HL-60 (cell line): ENCODE measurements around the gene PIK3R4.

Experiments
- DNase-seq, 2 experiments: peaks; one replicate each; pipeline ENCODE4 v3.0.0-alpha.2; 2010 to 2020; ENCODE audit warnings: low read depth in 1 of 2, low spot score in 1 of 2
- H3K27ac ChIP-seq: fragments of 250-450 bp; sonication (Bioruptor Pico); replicated peaks from 2 replicates; pipeline ENCODE4 v1.5.1; 2020; ENCODE audit warnings: mild to moderate bottlenecking, moderate library complexity
- H3K27me3 ChIP-seq: fragments of 250-450 bp; sonication (Bioruptor Pico); 2 replicates; pipeline ENCODE4 v1.5.1; 2021; ENCODE audit warnings: mild to moderate bottlenecking, moderate library complexity; ENCODE audit not compliant: insufficient read depth, poor library complexity, severe bottlenecking
- H3K4me3 ChIP-seq: replicated peaks from 2 replicates; pipeline ENCODE4 v1.5.1; 2011; ENCODE audit warnings: mild to moderate bottlenecking, control low read depth, low read length; ENCODE audit not compliant: insufficient read depth
- CTCF ChIP-seq: IDR thresholded peaks from one replicate; pipeline ENCODE4 v1.5.1; 2011; ENCODE audit warnings: low read length, control low read depth, inconsistent platforms; ENCODE audit not compliant: insufficient read depth
- GABPA ChIP-seq: IDR thresholded peaks from 2 replicates; pipeline ENCODE4 v1.6.1; 2012; ENCODE audit warnings: low read depth
- POLR2AphosphoS5 ChIP-seq: IDR thresholded peaks from 2 replicates; pipeline ENCODE4 v1.6.1; 2012; ENCODE audit warnings: low read depth
- REST ChIP-seq: IDR thresholded peaks from 2 replicates; pipeline ENCODE4 v1.6.1; 2012; ENCODE audit warnings: low read depth; ENCODE audit not compliant: insufficient replicate concordance
- SPI1 ChIP-seq: IDR thresholded peaks from 2 replicates; pipeline ENCODE4 v1.6.1; 2012; ENCODE audit warnings: low read depth, mild to moderate bottlenecking, borderline replicate concordance

The PIK3R4 gene

DNA sequence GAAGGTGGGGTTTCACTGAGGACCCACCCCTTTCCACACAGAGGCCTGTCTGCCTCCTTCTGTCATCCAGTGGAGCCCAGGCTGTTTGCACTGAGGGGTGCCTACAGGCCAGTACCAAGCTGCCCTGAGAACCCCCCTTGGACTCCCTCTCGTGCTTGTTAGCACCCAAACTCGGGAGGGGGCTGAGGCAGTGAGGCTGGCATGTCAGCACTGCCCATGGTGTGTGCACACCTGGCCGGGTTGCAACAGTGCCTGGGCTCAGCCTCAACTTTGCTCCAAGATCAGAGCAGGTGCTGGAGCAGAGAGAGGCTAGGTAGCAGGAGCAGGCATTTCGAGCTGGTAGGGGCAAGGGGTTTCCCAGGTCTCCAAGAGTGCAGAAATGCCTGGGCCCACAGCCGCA lies 90.0 kb downstream of the PIK3R4 start:
- TF ChIP-seq POLR2AphosphoS5 (no peak), CTCF (no peak), SPI1 (no peak), GABPA (no peak), REST (no peak)
- no peaks in the 10 kb centered on the region for H3K27me3 ChIP-seq
- no peak for DNase-seq

DNA sequence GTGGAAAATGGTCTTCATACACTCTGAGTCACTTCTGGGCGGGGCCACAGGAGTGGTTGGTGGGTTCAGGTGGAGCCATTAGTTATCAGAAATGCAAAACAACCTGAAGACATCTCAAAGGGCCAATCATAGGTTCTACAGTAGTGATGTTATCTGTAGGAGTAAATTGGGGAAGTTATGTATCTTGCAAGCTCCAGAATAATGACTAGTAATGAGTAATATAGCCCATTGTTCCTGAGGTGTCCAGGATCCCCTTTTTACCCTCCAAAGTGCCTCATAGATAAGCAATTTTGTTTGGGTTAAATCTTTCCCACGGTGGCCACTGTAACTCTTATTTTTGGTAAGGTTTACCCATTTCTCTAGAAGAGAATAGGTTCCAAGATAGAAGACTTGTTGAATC lies 91.7 kb downstream of the PIK3R4 start:
- TF ChIP-seq GABPA, result no peak
- no peak for TF ChIP-seq SPI1
- no peak for TF ChIP-seq CTCF
- no peak for TF ChIP-seq REST
- Histone ChIP-seq H3K27me3 (no peaks in the 10 kb centered on the region), H3K4me3 (no peak overlapping the region), H3K27ac (no peak overlapping the region)
- peak in 1 of 2 experiments; percentile 4 for DNase-seq

More for the DNA sequence above, 90.0 kb downstream of the PIK3R4 start:
- H3K27ac ChIP-seq, result no peak overlapping the region
- no peak overlapping the region for H3K4me3 ChIP-seq

- DNase-seq, result no peak
- Histone ChIP-seq H3K27me3 (no peaks in the 10 kb centered on the region), H3K27ac (no peak overlapping the region), H3K4me3 (no peak overlapping the region)
- TF ChIP-seq GABPA (no peak), REST (no peak), POLR2AphosphoS5 (no peak), CTCF (no peak), SPI1 (no peak)
These were observed 92.5 kb downstream of the PIK3R4 start for GRCh38 chr3:130654091-130654490.
